ENCODE data around the gene RASGRP3. TPM values are rescaled to one million over a fixed set of nuclear protein-coding genes. Genes with fewer than 3 reads are reported as not detected.

RASGRP3 gene
- total RNA-seq, 1 experiment from 2014 or later, result 0.59 TPM

- Histone ChIP-seq H3K9me3 (ENCODE audit: control insufficient read depth in 1 of 2, insufficient read depth in 1 of 2, low read depth in 1 of 2, low read length in 2 of 2) (no peaks in the 10 kb centered on the region), H3K36me3 (ENCODE audit: control insufficient read depth in 1 of 2, insufficient read depth in 2 of 2, low read length in 2 of 2) (no peaks in the 10 kb centered on the region), H3K27me3 (ENCODE audit: insufficient read depth, low read length) (no peaks in the 10 kb centered on the region), H4K20me1 (ENCODE audit: insufficient read depth) (no peaks in the 10 kb centered on the region), H3K9ac (ENCODE audit: low read length) (no peak overlapping the region), H3K9me2 (ENCODE audit: insufficient read depth) (no peaks in the 10 kb centered on the region), H3K4me1 (ENCODE audit: control insufficient read depth in 1 of 2, insufficient read depth in 2 of 2, low read length in 2 of 2) (no peaks in the 10 kb centered on the region), H3K27ac (ENCODE audit: low read depth, low read length) (no peak overlapping the region), H2AFZ (ENCODE audit: low read depth, low read length, poor library complexity, severe bottlenecking) (no peak overlapping the region), H3K4me2 (ENCODE audit: low read length) (no peak overlapping the region), H3K79me2 (ENCODE audit: insufficient read depth, low read length) (no peaks in the 10 kb centered on the region), H3K4me3 (replicated peaks in 1 of 2; ENCODE audit: low read depth in 1 of 2, low read length in 2 of 2) (no peak overlapping the region)
- ChIA-PET CTCF (no interaction called here), RAD21 (ENCODE audit: low non-redundant PET in 1 of 2, low total read pairs in 2 of 2, uncharacterized antibody in 2 of 2, unreplicated experiment in 2 of 2) (no interaction called here), POLR2A (no interaction called here)
- no peak for ATAC-seq
- no TSS peak for BruUV-seq (replicated peaks)
- TF ChIP-seq JUND (IDR thresholded peaks at IDR 0.05) (no peak), SRF (IDR thresholded peaks at IDR 0.05; ENCODE audit: low read depth) (no peak), ZFX (IDR thresholded peaks at IDR 0.05) (no peak), ATF3 (IDR thresholded peaks at IDR 0.05) (no peak), CTCF (IDR thresholded peaks at IDR 0.05 in 2 of 3, conservative IDR thresholded peaks at IDR 0.05 in 1 of 3; ENCODE audit: borderline replicate concordance in 1 of 3, insufficient read depth in 1 of 3, low read depth in 2 of 3, low read length in 2 of 3) (no peak), MAX (IDR thresholded peaks at IDR 0.05) (no peak), ZBTB33 (IDR thresholded peaks at IDR 0.05; ENCODE audit: extremely low read depth, insufficient replicate concordance, low read length) (no peak), EZH2phosphoT487 (IDR thresholded peaks at IDR 0.05; ENCODE audit: borderline replicate concordance) (no peak), SP1 (IDR thresholded peaks at IDR 0.05; ENCODE audit: low read depth) (no peak), POLR2AphosphoS5 (IDR thresholded peaks at IDR 0.05; ENCODE audit: low read depth, low read length) (no peak), POLR2A (IDR thresholded peaks at IDR 0.05; ENCODE audit: borderline replicate concordance, extremely low read depth, insufficient read depth, insufficient read length) (no peak), ELF1 (IDR thresholded peaks at IDR 0.05; ENCODE audit: borderline replicate concordance, low read depth) (no peak), EGR1 (IDR thresholded peaks at IDR 0.05; ENCODE audit: low read depth) (no peak), EZH2 (IDR thresholded peaks at IDR 0.05) (no peak), ZNF274 (IDR thresholded peaks at IDR 0.05; ENCODE audit: low read depth, low read length) (no peak), SIN3A (IDR thresholded peaks at IDR 0.05; ENCODE audit: low read depth) (no peak), YY1 (IDR thresholded peaks at IDR 0.05; ENCODE audit: extremely low read depth, insufficient replicate concordance, low read depth, low read length) (no peak), FOSL1 (IDR thresholded peaks at IDR 0.05; ENCODE audit: low read depth) (no peak), CEBPB (IDR thresholded peaks at IDR 0.05; ENCODE audit: low read depth) (no peak)
- no peak for DNase-seq (ENCODE audit: low read depth, low spot score)
- intact Hi-C loops (cut with micrococcal nuclease), result no loop called here
These were observed 34.1 kb downstream of the RASGRP3 start for GRCh38 chr2:33510586-33510968.

Data from HCT116 (cell line).